ENCODE data around the gene PRDX4.
"Not testable (repeated sequence)": the region's sequence is repeated elsewhere in the genome, so short reads cannot be mapped to it uniquely, and the experiment has no call there.

Gene PRDX4

GRCh38 chrX:23673108-23673507, 5.8 kb downstream of the PRDX4 start:
- H3K4me1 ChIP-seq (ENCODE audit: control insufficient read depth in 1 of 2, insufficient read depth in 1 of 2, low read depth in 1 of 2, low read length in 1 of 2) = peaks cover 3 to 4% of the 10 kb centered on the region in 2 experiments
- H3K9me3 ChIP-seq = no peaks in the 10 kb centered on the region
- H3K4me3 ChIP-seq (ENCODE audit: low read depth in 1 of 2, low read length in 1 of 2) = no peak overlapping the region
- no peak for TF ChIP-seq CTCF (IDR thresholded peaks at IDR 0.05)
- no peak overlapping the region for H3K27ac ChIP-seq
- no peaks in the 10 kb centered on the region for H3K27me3 ChIP-seq
- H3K36me3 ChIP-seq = no peaks in the 10 kb centered on the region

GRCh38 chrX:23676486-23676885, 9.2 kb downstream of the PRDX4 start:
- H3K9me3 ChIP-seq; H3K4me3 ChIP-seq (ENCODE audit: low read depth in 1 of 2, low read length in 1 of 2); H3K27me3 ChIP-seq; H3K36me3 ChIP-seq; H3K27ac ChIP-seq; H3K4me1 ChIP-seq (ENCODE audit: control insufficient read depth in 1 of 2, insufficient read depth in 1 of 2, low read depth in 1 of 2, low read length in 1 of 2): not testable (repeated sequence)

GRCh38 chrX:23692166-23692565, 24.9 kb downstream of the PRDX4 start:
- H3K4me1 ChIP-seq (ENCODE audit: control insufficient read depth in 1 of 2, insufficient read depth in 1 of 2, low read depth in 1 of 2, low read length in 1 of 2) = no peaks in the 10 kb centered on the region
- no peak for TF ChIP-seq CTCF (IDR thresholded peaks at IDR 0.05)
- no peaks in the 10 kb centered on the region for H3K36me3 ChIP-seq
- no peaks in the 10 kb centered on the region for H3K27me3 ChIP-seq
- H3K9me3 ChIP-seq = no peaks in the 10 kb centered on the region
- no peak overlapping the region for H3K4me3 ChIP-seq (ENCODE audit: low read depth in 1 of 2, low read length in 1 of 2)
- no peak overlapping the region for H3K27ac ChIP-seq

GRCh38 chrX:23694606-23695005, 27.3 kb downstream of the PRDX4 start:
- Histone ChIP-seq H3K4me3 (ENCODE audit: low read depth in 1 of 2, low read length in 1 of 2) (no peak overlapping the region), H3K9me3 (no peaks in the 10 kb centered on the region), H3K4me1 (ENCODE audit: control insufficient read depth in 1 of 2, insufficient read depth in 1 of 2, low read depth in 1 of 2, low read length in 1 of 2) (no peaks in the 10 kb centered on the region), H3K36me3 (no peaks in the 10 kb centered on the region), H3K27me3 (no peaks in the 10 kb centered on the region), H3K27ac (no peak overlapping the region)
- TF ChIP-seq CTCF (IDR thresholded peaks at IDR 0.05) = peak; percentile 59

- no peaks in the 10 kb centered on the region for H3K4me1 ChIP-seq (ENCODE audit: control insufficient read depth in 1 of 2, insufficient read depth in 1 of 2, low read depth in 1 of 2, low read length in 1 of 2)
- no peak for TF ChIP-seq CTCF (IDR thresholded peaks at IDR 0.05)
- no peaks in the 10 kb centered on the region for H3K9me3 ChIP-seq
- H3K27me3 ChIP-seq = no peaks in the 10 kb centered on the region
- peaks cover 29% of the 10 kb centered on the region for H3K36me3 ChIP-seq
- peak overlapping the region; percentile 35 for H3K27ac ChIP-seq
- H3K4me3 ChIP-seq (ENCODE audit: low read depth in 1 of 2, low read length in 1 of 2) = no peak overlapping the region
Observed at GRCh38 chrX:23699636-23700194, 32.4 kb downstream of the PRDX4 start.

GRCh38 chrX:23704673-23705206, 37.4 kb downstream of the PRDX4 start:
- H3K27me3 ChIP-seq = no peaks in the 10 kb centered on the region
- H3K4me1 ChIP-seq (ENCODE audit: control insufficient read depth in 1 of 2, insufficient read depth in 1 of 2, low read depth in 1 of 2, low read length in 1 of 2) = no peaks in the 10 kb centered on the region
- no peak for TF ChIP-seq CTCF (IDR thresholded peaks at IDR 0.05)
- H3K36me3 ChIP-seq = peaks cover 59% of the 10 kb centered on the region
- H3K4me3 ChIP-seq (ENCODE audit: low read depth in 1 of 2, low read length in 1 of 2) = no peak overlapping the region
- no peaks in the 10 kb centered on the region for H3K9me3 ChIP-seq
- no peak overlapping the region for H3K27ac ChIP-seq

All from neutrophil (primary cell).